Subcutaneous adipose tissue (tissue), 4 donors: ENCODE results near the gene CLMP. TPM values are rescaled to one million over a fixed set of nuclear protein-coding genes. Genes with fewer than 3 reads are reported as not detected.

ENCODE experiments used
- CTCF ChIP-seq: fragments of 450-650 bp; IDR thresholded peaks from one replicate; pipeline ENCODE4 v1.5.1; 2016; ENCODE audit warnings: low read depth, mild to moderate bottlenecking, control low read depth, antibody characterized with exemption, moderate library complexity
- total RNA-seq, 4 donors: library from RNA; depleted of rRNA; stranded (reverse); fragments of >200 nt; gene quantifications; one replicate each; pipeline ENCODE4 v1.1.0, GENCODE V29; 2016

CLMP gene
- total RNA-seq, 4 donors from 2014 or later: 201 to 240 (median 209) TPM

GRCh38 chr11:123196060-123196714 is 1.1 kb upstream of the CLMP start:
- TF ChIP-seq CTCF: no peak

- TF ChIP-seq CTCF: no peak
Measured at GRCh38 chr11:123194337-123195187, 486 bp downstream of the CLMP start.

- no peak for TF ChIP-seq CTCF
Measured at GRCh38 chr11:123193742-123194141, 1.3 kb downstream of the CLMP start.

GRCh38 chr11:123191939-123192338 is 3.1 kb downstream of the CLMP start:
- TF ChIP-seq CTCF: no peak

GRCh38 chr11:123190518-123190917 is 4.5 kb downstream of the CLMP start:
- TF ChIP-seq CTCF: no peak

- no peak for TF ChIP-seq CTCF
Measured at GRCh38 chr11:123188508-123189165, 6.4 kb downstream of the CLMP start.
